Measurements from ENCODE around the gene POPDC2. TPM values are rescaled to one million over a fixed set of nuclear protein-coding genes. Genes with fewer than 3 reads are reported as not detected.

The POPDC2 gene
- total and polyA plus RNA-seq, 5 donors from 2014 or later, result 1.9 to 5.5 (median 2.5) TPM

DNA sequence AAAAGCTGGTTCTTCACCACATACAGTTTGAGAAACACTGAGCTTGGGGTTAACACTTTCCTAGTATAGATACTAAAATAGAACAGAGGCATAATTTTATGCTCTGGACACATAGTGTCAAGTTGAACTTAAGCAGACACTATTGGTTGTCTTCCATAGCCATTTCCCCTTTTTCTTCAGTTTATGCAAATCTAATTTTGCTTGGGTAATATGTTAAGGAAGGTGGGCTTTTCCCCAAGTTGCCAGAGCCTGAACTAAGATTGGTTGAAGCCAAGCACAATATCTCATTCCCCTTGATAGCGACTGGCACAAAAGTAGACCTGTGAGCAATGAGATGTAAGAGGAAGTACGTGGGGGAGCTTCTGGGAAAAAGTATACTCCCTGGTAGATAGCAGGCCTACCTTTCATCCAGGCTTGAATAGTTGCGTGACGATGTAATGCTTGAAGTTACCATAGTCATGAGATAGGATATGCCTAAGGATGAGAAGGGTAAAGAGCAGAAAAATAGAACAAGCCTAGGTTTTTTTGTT, 4.5 kb upstream of the POPDC2 start:
- no peak overlapping the region for H3K27ac ChIP-seq (ENCODE audit: insufficient read depth, low read length, poor library complexity, severe bottlenecking)
- ATAC-seq (ENCODE audit: low read depth in 2 of 2) (no peak), DNase-seq (no peak)
- H3K36me3 Mint-ChIP-seq, result peaks cover 13% of the 10 kb centered on the region
- H3K27ac Mint-ChIP-seq, result peak overlapping the region in 1 of 3 donors; percentile 12
- peaks cover 1 to 13% (median 4%) of the 10 kb centered on the region in 4 donors for H3K4me1 Mint-ChIP-seq
- no peaks in the 10 kb centered on the region for H3K9me3 ChIP-seq (ENCODE audit: control insufficient read depth in 2 of 2, low read length in 2 of 2)
- no peak overlapping the region for H3K4me3 ChIP-seq (ENCODE audit: low read depth, low read length)
- no peaks in the 10 kb centered on the region for H3K4me1 ChIP-seq (ENCODE audit: control insufficient read depth, insufficient read depth, low read length, poor library complexity, severe bottlenecking)
- peaks cover 30% of the 10 kb centered on the region for H3K36me3 ChIP-seq (ENCODE audit: control insufficient read depth, insufficient read depth, low read length)
- H3K27me3 ChIP-seq (ENCODE audit: control insufficient read depth, insufficient read depth, low read length), result no peaks in the 10 kb centered on the region
- H3K27me3 Mint-ChIP-seq, result no peaks in the 10 kb centered on the region
- H3K4me3 Mint-ChIP-seq, result no peak overlapping the region
- H3K9me3 Mint-ChIP-seq, result no peaks in the 10 kb centered on the region

DNA sequence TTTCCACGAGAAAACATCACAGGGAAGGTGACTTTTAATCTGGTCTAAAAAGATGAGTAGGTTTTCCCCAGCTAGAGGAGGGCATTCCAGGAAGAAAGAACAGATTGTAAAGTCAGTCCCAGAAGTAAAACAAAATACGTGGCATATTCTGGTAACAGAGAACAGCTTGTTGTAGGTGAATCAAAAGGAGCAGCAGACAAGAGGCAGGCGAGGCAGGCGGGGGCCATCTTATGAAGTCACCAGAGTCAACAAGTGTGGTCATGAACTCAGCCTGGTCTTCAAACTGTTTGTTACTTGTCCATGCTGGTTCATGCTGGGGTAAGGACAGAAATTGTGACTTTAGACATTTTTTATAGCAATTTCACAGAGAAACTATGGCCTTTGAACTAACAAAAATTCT, 4.0 kb upstream of the POPDC2 start:
- Histone ChIP-seq H3K9me3 (ENCODE audit: control insufficient read depth in 2 of 2, low read length in 2 of 2) (no peaks in the 10 kb centered on the region), H3K4me1 (ENCODE audit: control insufficient read depth, insufficient read depth, low read length, poor library complexity, severe bottlenecking) (no peaks in the 10 kb centered on the region), H3K27ac (ENCODE audit: insufficient read depth, low read length, poor library complexity, severe bottlenecking) (no peak overlapping the region), H3K27me3 (ENCODE audit: control insufficient read depth, insufficient read depth, low read length) (no peaks in the 10 kb centered on the region), H3K36me3 (ENCODE audit: control insufficient read depth, insufficient read depth, low read length) (peaks cover 26% of the 10 kb centered on the region), H3K4me3 (ENCODE audit: low read depth, low read length) (no peak overlapping the region)
- Mint-ChIP-seq H3K27ac (peak overlapping the region in 2 of 3 donors; percentile 42 to 48), H3K27me3 (no peaks in the 10 kb centered on the region), H3K9me3 (no peaks in the 10 kb centered on the region), H3K4me3 (no peak overlapping the region), H3K4me1 (peaks cover 0 to 11% (median 1%) of the 10 kb centered on the region in 4 donors), H3K36me3 (peaks cover 17% of the 10 kb centered on the region)
- ATAC-seq (ENCODE audit: low read depth in 2 of 2), result no peak
- DNase-seq, result no peak

DNA sequence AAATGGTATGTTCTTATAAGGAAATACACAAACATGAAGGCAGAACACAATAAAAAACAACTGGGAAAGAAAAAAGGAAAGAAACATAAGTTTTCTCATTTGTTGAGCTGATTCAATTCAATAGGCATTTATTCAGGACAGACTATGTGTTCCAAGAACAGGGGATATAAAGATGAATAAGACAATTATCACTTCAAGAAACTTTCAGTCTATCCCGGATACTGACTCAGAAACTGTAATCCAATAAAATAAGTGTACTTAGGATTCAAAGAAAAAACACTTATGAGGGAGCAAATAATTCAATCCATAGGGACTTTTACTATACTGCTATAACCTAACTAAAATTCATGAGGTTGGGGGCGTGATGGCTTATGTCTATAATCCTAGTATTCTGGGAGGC, 3.5 kb upstream of the POPDC2 start:
- DNase-seq (no peak), ATAC-seq (ENCODE audit: low read depth in 2 of 2) (no peak)
- H3K4me1 ChIP-seq (ENCODE audit: control insufficient read depth, insufficient read depth, low read length, poor library complexity, severe bottlenecking), result no peaks in the 10 kb centered on the region
- H3K27ac ChIP-seq (ENCODE audit: insufficient read depth, low read length, poor library complexity, severe bottlenecking), result no peak overlapping the region
- H3K9me3 Mint-ChIP-seq, result no peaks in the 10 kb centered on the region
- peaks cover 17% of the 10 kb centered on the region for H3K36me3 Mint-ChIP-seq
- H3K4me1 Mint-ChIP-seq, result peaks cover 0 to 11% (median 1%) of the 10 kb centered on the region in 4 donors
- H3K27ac Mint-ChIP-seq, result peak overlapping the region in 2 of 3 donors; percentile 42 to 80
- H3K36me3 ChIP-seq (ENCODE audit: control insufficient read depth, insufficient read depth, low read length), result peaks cover 26% of the 10 kb centered on the region
- H3K9me3 ChIP-seq (ENCODE audit: control insufficient read depth in 2 of 2, low read length in 2 of 2), result no peaks in the 10 kb centered on the region
- no peaks in the 10 kb centered on the region for H3K27me3 ChIP-seq (ENCODE audit: control insufficient read depth, insufficient read depth, low read length)
- H3K27me3 Mint-ChIP-seq, result no peaks in the 10 kb centered on the region
- H3K4me3 Mint-ChIP-seq, result no peak overlapping the region
- H3K4me3 ChIP-seq (ENCODE audit: low read depth, low read length), result no peak overlapping the region

DNA sequence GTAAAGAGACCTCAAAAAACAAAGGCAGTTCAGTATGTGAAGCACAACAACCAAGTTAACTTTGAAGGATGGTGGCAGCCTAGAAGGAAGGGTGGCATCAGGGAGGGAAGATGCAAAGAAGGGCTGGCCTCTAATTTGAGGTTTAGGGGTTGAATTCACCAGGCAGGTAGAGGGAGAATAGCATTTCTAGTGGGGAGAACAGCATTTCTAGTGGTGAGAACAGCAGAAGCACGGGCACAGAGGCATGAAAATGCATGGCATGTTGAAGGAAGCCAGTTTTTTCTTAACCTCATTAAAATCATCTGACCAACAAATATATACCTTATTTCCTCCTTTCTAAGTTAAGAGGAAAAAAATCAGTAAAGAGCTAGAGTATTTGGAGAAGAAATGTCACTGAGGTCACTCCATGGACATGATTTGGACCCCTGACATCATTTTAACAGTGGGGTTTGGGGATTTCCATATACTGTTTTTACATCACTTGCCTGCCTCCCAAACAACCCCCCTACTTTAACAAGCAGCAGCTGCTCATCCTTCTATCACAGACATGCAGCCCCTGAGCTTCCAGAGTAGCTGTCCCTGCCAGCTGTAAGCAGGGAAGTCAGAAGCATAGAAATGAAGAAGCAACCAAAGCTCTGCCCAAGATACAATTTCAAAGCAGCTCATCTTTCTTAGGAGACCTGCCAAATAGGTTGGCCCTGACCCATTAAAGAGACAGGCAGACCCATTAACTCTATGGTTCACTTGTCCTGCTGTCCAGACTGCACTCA, 2.4 kb upstream of the POPDC2 start:
- Histone ChIP-seq H3K27ac (ENCODE audit: insufficient read depth, low read length, poor library complexity, severe bottlenecking) (no peak overlapping the region), H3K27me3 (ENCODE audit: control insufficient read depth, insufficient read depth, low read length) (no peaks in the 10 kb centered on the region), H3K36me3 (ENCODE audit: control insufficient read depth, insufficient read depth, low read length) (peaks cover 16% of the 10 kb centered on the region), H3K4me3 (ENCODE audit: low read depth, low read length) (no peak overlapping the region), H3K4me1 (ENCODE audit: control insufficient read depth, insufficient read depth, low read length, poor library complexity, severe bottlenecking) (no peaks in the 10 kb centered on the region), H3K9me3 (ENCODE audit: control insufficient read depth in 2 of 2, low read length in 2 of 2) (no peaks in the 10 kb centered on the region)
- Mint-ChIP-seq H3K36me3 (peaks cover 18% of the 10 kb centered on the region), H3K4me3 (no peak overlapping the region), H3K27ac (peak overlapping the region; percentile 8 to 57 (median 31)), H3K27me3 (no peaks in the 10 kb centered on the region), H3K4me1 (peaks cover 0 to 11% (median 4%) of the 10 kb centered on the region in 4 donors), H3K9me3 (no peaks in the 10 kb centered on the region)
- no peak for ATAC-seq (ENCODE audit: low read depth in 2 of 2)
- no peak for DNase-seq

DNA sequence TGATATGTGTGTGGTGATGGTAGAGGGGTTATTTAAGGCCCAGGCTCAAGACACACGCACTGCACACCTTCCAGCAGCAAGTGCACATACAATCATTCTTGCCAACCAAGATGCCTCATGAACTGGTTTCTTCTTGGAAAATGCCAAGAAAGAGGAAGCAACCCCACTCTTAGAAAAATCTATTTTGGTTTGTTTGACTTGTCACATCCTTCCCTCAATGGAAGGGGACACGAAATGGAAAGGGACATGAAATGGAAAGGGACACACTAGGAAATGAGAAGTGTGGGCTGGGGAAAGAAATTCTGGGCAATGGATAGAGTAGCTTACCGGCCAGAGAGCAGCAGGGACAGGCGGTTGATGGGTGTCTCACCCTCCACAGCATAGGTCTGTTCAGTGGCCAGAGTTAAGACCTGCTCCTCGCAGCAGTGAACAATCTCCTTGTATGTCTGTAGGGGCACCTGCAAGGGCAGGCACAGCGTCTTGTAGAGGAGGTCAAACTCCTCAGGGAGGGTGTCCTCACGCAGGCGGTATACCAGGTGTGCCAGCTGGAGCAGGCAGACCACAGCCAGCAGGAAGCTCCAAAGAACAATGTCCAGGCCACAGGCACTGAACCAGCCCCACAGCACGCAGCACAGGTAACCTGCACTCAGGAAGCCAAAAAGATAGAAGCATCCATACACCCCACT, 640 bp downstream of the POPDC2 start:
- no peak overlapping the region for H3K27ac ChIP-seq (ENCODE audit: insufficient read depth, low read length, poor library complexity, severe bottlenecking)
- no peaks in the 10 kb centered on the region for H3K27me3 Mint-ChIP-seq

DNA sequence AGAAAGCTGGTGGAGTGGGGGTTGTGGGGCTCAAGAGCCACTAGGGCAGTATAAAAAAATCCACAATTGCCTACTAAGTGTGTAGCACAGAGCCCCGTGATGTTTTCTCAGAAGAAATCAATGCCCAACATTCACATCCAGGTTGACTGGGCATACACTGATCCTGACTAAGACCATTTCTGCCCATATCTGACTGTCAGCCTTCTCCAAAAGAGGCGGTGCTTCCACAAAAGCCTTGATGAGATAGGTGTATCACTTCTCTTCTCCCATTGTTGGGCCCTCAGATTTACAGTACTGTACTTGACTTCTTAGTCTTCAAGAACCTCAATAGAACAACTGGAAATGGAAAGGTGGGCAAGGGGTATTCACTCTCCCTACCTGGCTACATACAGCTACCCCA, 1.4 kb downstream of the POPDC2 start:
- no peaks in the 10 kb centered on the region for H3K27me3 ChIP-seq (ENCODE audit: control insufficient read depth, insufficient read depth, low read length)
- ATAC-seq (ENCODE audit: low read depth in 2 of 2) (no peak), DNase-seq (no peak)
- Mint-ChIP-seq H3K27ac (no peak overlapping the region), H3K27me3 (no peaks in the 10 kb centered on the region), H3K36me3 (peaks cover 15% of the 10 kb centered on the region), H3K4me1 (peaks cover 0 to 7% (median 3%) of the 10 kb centered on the region in 4 donors), H3K4me3 (no peak overlapping the region), H3K9me3 (no peaks in the 10 kb centered on the region)
- no peak overlapping the region for H3K4me3 ChIP-seq (ENCODE audit: low read depth, low read length)
- H3K27ac ChIP-seq (ENCODE audit: insufficient read depth, low read length, poor library complexity, severe bottlenecking), result no peak overlapping the region
- H3K4me1 ChIP-seq (ENCODE audit: control insufficient read depth, insufficient read depth, low read length, poor library complexity, severe bottlenecking), result no peaks in the 10 kb centered on the region
- peaks cover 5% of the 10 kb centered on the region for H3K36me3 ChIP-seq (ENCODE audit: control insufficient read depth, insufficient read depth, low read length)
- no peaks in the 10 kb centered on the region for H3K9me3 ChIP-seq (ENCODE audit: control insufficient read depth in 2 of 2, low read length in 2 of 2)

More for the DNA sequence above, 640 bp downstream of the POPDC2 start:
- no peak overlapping the region for H3K27ac Mint-ChIP-seq
- Histone ChIP-seq H3K9me3 (ENCODE audit: control insufficient read depth in 2 of 2, low read length in 2 of 2) (no peaks in the 10 kb centered on the region), H3K4me1 (ENCODE audit: control insufficient read depth, insufficient read depth, low read length, poor library complexity, severe bottlenecking) (no peaks in the 10 kb centered on the region), H3K36me3 (ENCODE audit: control insufficient read depth, insufficient read depth, low read length) (peaks cover 5% of the 10 kb centered on the region), H3K4me3 (ENCODE audit: low read depth, low read length) (no peak overlapping the region), H3K27me3 (ENCODE audit: control insufficient read depth, insufficient read depth, low read length) (no peaks in the 10 kb centered on the region)
- ATAC-seq (ENCODE audit: low read depth in 2 of 2) (no peak), DNase-seq (no peak)
- H3K4me3 Mint-ChIP-seq, result no peak overlapping the region
- H3K9me3 Mint-ChIP-seq, result no peaks in the 10 kb centered on the region
- H3K36me3 Mint-ChIP-seq, result peaks cover 13% of the 10 kb centered on the region
- H3K4me1 Mint-ChIP-seq, result peaks cover 0 to 11% (median 3%) of the 10 kb centered on the region in 4 donors

DNA sequence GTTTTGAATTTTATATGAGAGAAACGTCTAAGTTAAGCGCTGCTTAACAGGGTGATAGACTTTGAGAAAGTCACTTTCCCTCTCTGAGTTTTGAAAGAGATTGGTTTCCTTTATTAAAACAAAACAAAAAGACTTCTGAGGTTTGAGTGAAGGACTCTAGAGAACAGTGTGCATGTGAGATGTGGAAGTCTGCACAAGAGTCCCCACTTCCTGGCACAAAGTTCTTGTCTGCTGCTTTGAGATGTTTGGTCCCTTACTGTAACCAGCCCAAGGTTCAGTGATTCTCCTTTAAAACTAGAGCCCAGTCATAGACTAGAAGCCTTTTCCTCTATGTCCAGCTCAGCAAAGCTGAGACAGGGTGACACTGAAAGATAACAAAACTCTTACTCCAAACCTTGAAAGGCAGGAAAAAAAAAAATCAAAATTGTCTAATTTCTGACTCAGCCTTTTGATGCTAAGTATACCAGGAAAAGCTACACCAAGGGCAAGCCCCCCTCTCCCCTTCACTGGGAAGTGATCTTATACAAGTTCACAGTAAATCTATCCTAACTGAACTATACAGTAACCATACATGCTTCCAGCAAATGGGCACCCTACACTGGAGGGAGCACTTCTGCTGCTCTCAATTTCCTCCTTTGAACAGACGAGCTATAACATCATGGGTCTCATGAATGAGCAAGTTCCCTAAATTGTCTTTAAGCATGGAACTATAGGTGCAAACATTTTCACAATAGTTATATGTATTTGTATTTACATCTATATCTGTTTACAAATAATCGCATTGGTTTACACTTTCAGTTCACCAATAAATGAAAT, 2.3 kb downstream of the POPDC2 start:
- Mint-ChIP-seq H3K9me3 (no peaks in the 10 kb centered on the region), H3K36me3 (peaks cover 18% of the 10 kb centered on the region), H3K27me3 (no peaks in the 10 kb centered on the region), H3K27ac (no peak overlapping the region), H3K4me1 (peaks cover 0 to 7% (median 0%) of the 10 kb centered on the region in 4 donors), H3K4me3 (no peak overlapping the region)
- H3K4me3 ChIP-seq (ENCODE audit: low read depth, low read length), result no peak overlapping the region
- DNase-seq (peak in 1 of 3 donors; percentile 38), ATAC-seq (ENCODE audit: low read depth in 2 of 2) (no peak)
- no peaks in the 10 kb centered on the region for H3K27me3 ChIP-seq (ENCODE audit: control insufficient read depth, insufficient read depth, low read length)
- no peaks in the 10 kb centered on the region for H3K4me1 ChIP-seq (ENCODE audit: control insufficient read depth, insufficient read depth, low read length, poor library complexity, severe bottlenecking)
- peaks cover 5% of the 10 kb centered on the region for H3K36me3 ChIP-seq (ENCODE audit: control insufficient read depth, insufficient read depth, low read length)
- H3K9me3 ChIP-seq (ENCODE audit: control insufficient read depth in 2 of 2, low read length in 2 of 2), result no peaks in the 10 kb centered on the region
- H3K27ac ChIP-seq (ENCODE audit: insufficient read depth, low read length, poor library complexity, severe bottlenecking), result no peak overlapping the region

All from CD4-positive, CD25-positive, alpha-beta regulatory T cell (primary cell).